Left kidney (tissue), 8 donors: ENCODE results near the gene HOXC4. TPM values are rescaled to one million over a fixed set of nuclear protein-coding genes. Genes with fewer than 3 reads are reported as not detected.

ENCODE experiments used
- DNase-seq: peaks from one replicate; pipeline ENCODE4 v3.0.0-alpha.2; 2013
- long read RNA-seq, 8 donors: transcript quantifications; one replicate each; lab custom pipeline, GENCODE V29; 2026
- polyA plus RNA-seq: library from polyadenylated mRNA; unstranded; fragments of 120-200 nt; gene quantifications from one replicate; pipeline ENCODE4 v1.2.1, GENCODE V29; 2013; ENCODE audit not compliant: insufficient read length

HOXC4 gene
- 55.5 TPM for polyA plus RNA-seq
- long read RNA-seq, donor 1, transcript HOXC4-202 (2 exons, 1,666 nt) = major isoform, 15 of 16 reads
- long read RNA-seq, donor 1, partial matches to known transcripts = 0 of 16 reads
- long read RNA-seq, donor 1, other reads (novel, unspliced or antisense) = 0 of 16 reads
- long read RNA-seq, donor 2, transcript HOXC4-202 (2 exons, 1,666 nt) = major isoform, 12 of 27 reads
- long read RNA-seq, donor 2, partial matches to known transcripts = 13 of 27 reads
- long read RNA-seq, donor 2, other reads (novel, unspliced or antisense) = 0 of 27 reads
- long read RNA-seq, donor 3, transcript HOXC4-202 (2 exons, 1,666 nt) = major isoform, 7 of 7 reads
- long read RNA-seq, donor 3, partial matches to known transcripts = 0 of 7 reads
- long read RNA-seq, donor 3, other reads (novel, unspliced or antisense) = 0 of 7 reads
- long read RNA-seq, donor 4 = 0 reads
- long read RNA-seq, donor 5, partial matches to known transcripts = 58 of 59 reads
- long read RNA-seq, donor 5, other reads (novel, unspliced or antisense) = 0 of 59 reads
- long read RNA-seq, donor 6, transcript HOXC4-202 (2 exons, 1,666 nt) = major isoform, 8 of 9 reads
- long read RNA-seq, donor 6, partial matches to known transcripts = 0 of 9 reads
- long read RNA-seq, donor 6, other reads (novel, unspliced or antisense) = 0 of 9 reads
- long read RNA-seq, donor 7, transcript HOXC4-202 (2 exons, 1,666 nt) = major isoform, 8 of 15 reads
- long read RNA-seq, donor 7, partial matches to known transcripts = 5 of 15 reads
- long read RNA-seq, donor 7, other reads (novel, unspliced or antisense) = 0 of 15 reads
- long read RNA-seq, donor 8, partial matches to known transcripts = 0 of 5 reads
- long read RNA-seq, donor 8, other reads (novel, unspliced or antisense) = 0 of 5 reads

GRCh38 chr12:54053751-54054741, at the start of gene HOXC4:
HOXC4 (plus strand) TSS chr12:54053835; CDS start chr12:54053923, 88 bp downstream.
- DNase-seq = peak; percentile 93

- DNase-seq = no peak
These were observed 49.4 kb upstream of the HOXC4 start for GRCh38 chr12:54004063-54004840.

- DNase-seq = no peak
These were observed 48.6 kb upstream of the HOXC4 start for GRCh38 chr12:54004841-54005530.

GRCh38 chr12:54005531-54005852, 48.1 kb upstream of the HOXC4 start:
- DNase-seq = no peak

- DNase-seq = peak; percentile 96
These were observed 47.6 kb upstream of the HOXC4 start for GRCh38 chr12:54005853-54006558.

- no peak for DNase-seq
These were observed 46.9 kb upstream of the HOXC4 start for GRCh38 chr12:54006559-54007220.

GRCh38 chr12:54007538-54008259, 45.9 kb upstream of the HOXC4 start:
- no peak for DNase-seq

GRCh38 chr12:54008260-54008552, 45.4 kb upstream of the HOXC4 start:
- DNase-seq = no peak

- DNase-seq = no peak
These were observed 44.2 kb upstream of the HOXC4 start for GRCh38 chr12:54009171-54010052.

GRCh38 chr12:54010053-54010971, 43.3 kb upstream of the HOXC4 start:
- DNase-seq = no peak

- DNase-seq = no peak
These were observed 42.5 kb upstream of the HOXC4 start for GRCh38 chr12:54010972-54011664.

GRCh38 chr12:54011665-54012532, 41.7 kb upstream of the HOXC4 start:
- DNase-seq = no peak

GRCh38 chr12:54012631-54013409, 40.8 kb upstream of the HOXC4 start:
- no peak for DNase-seq
